GM19193 (cell line): ENCODE results near the gene GDPD5.

Experiments
- POLR2A ChIP-seq: IDR thresholded peaks from 4 replicates; pipeline ENCODE4 v1.6.1; 2011; ENCODE audit not compliant: insufficient read depth, insufficient read length; ENCODE audit errors: extremely low read depth

The GDPD5 gene

DNA sequence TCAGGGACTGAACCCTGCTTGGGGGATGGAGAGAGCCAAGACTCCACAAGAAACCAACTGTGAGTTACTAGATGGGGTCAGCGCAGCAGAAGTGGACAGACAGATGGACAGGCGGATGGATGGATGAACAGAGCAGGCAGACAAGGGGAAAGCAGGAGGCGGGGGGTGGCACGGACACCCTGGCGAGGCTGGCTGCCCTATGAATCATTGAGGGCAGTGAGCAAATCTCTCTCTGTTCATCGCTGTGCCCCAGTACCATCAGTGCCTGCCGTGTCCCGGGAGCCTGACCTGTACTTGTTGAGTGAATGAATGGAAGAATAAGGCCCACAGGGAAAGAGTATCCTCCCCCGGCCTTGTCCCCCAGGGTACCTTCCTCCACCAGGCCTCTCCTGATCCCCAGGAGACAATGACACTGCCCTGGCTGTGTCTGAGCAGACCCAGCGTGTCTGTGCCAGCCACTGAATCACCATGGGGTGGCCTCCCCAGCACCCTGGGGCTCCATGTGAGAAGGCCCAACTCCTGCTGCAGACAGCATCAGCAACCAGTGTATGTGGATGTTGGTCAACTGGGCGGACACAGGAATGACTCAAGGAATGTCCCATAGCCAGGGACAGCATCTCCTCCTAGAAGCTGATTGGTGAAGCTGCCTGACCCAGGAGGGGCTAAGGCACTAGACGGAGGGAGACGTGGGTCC, 87.6 kb downstream of the GDPD5 start:
- no peak for TF ChIP-seq POLR2A

DNA sequence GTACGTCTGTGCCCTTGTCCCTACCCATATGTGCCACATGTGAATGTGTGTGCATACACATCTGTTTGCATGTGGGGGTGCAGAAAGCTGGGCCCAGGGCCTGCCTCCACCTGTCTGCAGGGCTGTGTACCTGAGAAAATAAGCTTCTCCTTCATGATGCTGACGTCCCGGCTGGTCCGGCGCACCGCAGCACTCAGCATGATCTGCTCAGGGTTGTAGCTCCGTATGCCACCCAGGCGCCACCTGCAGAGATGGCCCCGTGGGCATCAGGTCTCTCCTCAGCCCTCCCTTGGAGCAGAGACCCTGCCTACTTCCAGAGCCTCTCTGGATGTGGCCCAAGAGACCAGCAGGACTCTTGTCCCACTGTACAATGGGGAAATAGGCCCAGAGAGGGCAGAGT, 88.9 kb downstream of the GDPD5 start:
- TF ChIP-seq POLR2A: no peak

DNA sequence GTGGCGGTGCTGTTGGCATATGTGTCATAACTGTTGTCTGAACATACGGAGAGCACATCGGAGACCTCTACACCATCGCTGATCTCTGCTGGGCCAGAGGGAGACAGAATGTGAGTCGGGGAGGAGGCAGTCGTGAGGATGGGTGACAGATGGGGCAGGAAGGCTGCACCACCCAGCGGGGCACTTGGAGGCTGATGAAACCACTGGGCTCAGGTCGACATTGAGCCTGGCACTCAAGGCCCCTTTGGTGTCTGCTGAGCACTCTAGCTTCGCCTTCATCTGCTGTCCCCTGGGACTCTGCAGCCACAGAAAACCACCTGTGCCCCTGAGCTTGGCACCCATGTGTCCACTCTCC, 90.2 kb downstream of the GDPD5 start:
- no peak for TF ChIP-seq POLR2A

DNA sequence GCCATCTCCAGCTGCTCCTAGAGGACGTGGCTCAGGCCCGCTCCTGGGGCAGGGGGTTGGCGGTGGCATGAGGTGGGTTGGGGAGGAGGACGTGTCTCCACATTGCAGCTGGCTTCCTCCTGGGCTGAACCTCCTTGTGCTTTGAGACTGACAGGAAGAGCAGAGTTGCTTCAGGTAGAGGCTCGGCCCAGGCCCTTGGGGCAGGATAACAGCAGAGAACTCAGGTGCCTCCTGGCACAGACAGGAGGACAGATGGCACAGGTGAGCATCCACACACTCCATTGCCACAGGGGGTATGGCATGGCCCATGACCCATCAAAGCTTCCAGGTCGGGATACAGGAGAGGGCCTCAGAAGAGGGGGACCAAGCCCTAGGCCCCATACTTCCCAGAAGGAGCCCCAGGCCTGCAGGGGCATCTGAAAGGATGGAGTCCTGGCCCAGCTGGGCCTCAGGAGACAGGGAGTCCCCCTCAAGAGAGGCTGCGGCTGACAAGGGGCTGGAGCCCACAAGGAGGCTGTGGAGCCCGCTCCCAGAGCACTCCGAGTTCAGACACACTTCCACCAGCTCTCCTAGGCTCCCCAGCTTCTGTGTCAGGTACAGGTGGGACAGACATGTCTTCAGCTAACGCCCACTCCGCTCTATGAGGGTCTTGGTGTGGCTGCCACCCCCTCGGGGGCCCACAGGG, 90.7 kb downstream of the GDPD5 start:
- no peak for TF ChIP-seq POLR2A

DNA sequence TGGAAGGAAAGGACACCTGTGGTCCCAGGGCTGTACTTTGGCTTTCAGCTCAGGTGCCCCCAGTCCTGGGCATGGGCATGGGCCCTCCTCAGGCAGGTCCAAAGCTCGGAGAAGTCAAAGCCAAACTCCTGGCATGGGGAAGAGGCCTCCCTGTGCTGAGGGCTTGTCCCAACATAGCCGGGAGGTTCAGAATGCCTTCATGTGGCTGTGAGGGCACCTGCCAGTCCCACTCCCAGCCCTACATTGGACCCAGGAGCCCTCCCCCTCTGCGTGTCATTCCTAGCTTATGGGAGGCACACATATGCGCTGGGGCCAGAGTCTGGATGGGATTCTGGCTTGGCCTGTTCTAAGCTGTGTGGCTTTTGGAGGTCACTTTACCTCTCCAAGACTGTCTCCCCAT, 91.7 kb downstream of the GDPD5 start:
- TF ChIP-seq POLR2A: no peak

DNA sequence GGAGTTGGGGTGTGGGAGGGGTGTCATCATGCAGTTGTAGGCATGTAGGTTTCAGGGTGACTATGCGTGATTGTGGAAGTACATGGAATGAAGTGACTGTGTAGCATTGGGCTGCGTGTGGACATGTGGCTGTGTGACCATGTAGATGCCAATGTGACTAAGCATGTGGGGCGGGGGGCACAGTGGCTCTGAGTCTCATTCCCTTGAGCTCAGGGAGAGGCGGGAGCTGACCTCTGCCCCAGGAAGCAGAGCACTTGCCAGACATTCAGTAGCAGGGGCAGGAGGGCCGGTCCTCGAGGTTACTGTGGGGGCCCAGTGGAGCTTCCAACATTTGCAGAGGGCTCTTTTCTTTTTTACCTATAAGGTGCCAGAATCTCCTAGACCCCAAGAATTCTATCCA, 92.3 kb downstream of the GDPD5 start:
- no peak for TF ChIP-seq POLR2A

DNA sequence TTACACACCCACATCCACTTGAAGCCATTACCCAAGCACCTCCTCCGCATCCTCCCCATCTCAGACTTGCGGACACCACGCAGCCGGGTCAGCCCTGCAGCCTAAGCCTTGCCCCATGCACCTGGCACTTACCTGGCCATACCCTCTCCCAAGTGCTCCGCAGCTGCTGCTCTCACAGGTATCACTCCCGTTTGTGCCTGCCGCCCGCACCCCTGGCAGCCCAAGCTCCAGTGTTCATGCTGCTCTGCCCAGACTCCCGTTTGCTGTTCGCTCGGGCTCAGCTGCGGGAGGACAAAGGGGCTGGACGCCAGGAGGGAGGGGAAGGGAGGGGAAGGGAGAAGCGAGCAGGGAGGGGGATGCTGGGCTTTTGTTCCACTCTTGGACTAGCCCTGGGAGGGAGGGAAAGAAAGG, 92.8 kb downstream of the GDPD5 start, which contains the start of gene KLHL35:
Gene KLHL35, minus strand, starts transcription at position 293 of the 411 bp plus-strand sequence. CDS start 2,574 bp downstream, outside the sequence.
- TF ChIP-seq POLR2A: no peak

DNA sequence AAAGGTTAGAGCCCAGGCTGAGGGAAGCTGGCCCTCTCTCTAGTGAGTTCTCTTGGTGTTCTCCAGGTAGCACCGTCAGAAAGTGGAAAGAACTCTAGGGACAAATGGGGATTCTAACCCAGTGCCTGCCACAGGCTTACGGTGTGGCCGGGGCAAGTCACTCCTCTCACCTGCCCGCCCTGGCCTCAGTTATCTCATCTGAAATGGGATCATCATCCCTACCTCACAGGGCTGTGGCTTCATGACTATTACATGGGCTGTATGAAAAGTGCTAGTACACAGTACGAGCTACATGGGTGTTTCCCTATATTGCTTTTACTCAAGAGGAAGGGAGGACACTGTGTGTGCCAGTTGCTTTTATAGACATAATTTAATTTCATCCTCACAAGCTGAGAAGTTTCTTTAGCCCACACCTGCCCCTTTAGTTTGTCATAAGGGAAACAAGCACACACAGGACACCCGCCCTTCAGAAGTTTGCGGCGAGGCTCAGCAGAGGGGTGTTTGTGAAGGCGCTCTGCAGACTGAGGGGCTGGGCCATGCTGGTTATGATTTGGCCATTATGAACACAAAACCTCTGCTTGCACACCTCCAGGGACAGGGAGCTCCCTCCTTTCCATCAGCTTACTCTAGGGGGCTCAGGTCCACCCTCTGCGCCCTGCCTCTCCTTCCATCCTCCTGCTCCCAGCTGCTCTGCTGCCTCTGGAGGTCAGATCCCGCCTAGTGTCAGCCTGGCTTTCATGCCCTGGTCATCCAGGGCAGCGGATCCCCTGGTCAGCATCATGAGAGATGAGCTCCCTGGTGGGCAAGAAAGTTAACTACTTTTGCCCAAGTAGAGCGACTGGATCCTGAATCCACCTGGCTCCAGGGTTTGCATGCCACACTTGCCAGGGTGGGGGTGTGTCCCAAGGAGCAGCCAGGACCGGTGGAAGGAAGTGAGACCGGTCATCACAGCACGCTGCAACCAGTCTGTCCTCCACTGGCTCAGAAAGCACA, 93.9 kb downstream of the GDPD5 start:
- no peak for TF ChIP-seq POLR2A

DNA sequence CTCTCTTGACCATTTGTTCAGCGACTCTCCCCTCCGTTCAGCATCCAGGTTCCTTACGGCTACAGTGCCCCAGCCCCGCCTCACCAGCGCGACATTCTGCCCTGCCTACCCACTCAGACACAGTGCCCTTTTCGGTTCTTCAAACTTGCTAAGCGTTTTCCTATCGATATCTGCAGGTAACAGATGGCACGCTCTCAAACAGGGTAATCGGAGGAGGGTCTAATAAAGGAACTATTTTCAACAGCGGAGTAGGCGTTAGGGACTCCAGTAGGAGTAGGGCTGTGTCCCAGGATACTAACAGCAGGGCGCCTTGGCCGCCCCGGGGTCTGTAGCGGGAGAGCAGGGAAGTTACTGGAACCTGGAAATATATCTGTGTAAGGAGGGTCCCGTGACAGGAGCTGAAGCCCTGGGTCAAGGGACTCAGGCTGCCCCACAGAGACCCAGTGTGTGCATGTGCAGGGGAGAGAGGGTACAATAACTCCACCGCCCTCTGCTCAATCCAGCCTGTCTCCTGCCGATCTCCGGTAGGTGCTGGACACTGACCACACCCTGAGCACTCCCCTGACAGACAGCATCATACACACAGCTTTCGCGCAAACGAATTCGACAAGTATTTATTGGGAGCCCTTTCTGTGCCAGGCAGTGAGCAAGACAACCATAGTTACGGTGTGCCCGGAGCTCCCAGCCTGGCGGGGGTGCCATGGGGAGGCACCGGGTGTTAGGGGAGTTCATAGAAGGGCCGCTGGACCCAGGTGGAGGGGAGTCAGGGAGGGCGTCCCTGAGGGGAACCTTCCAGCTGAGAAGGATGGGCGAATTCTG, 94.8 kb downstream of the GDPD5 start:
- no peak for TF ChIP-seq POLR2A

DNA sequence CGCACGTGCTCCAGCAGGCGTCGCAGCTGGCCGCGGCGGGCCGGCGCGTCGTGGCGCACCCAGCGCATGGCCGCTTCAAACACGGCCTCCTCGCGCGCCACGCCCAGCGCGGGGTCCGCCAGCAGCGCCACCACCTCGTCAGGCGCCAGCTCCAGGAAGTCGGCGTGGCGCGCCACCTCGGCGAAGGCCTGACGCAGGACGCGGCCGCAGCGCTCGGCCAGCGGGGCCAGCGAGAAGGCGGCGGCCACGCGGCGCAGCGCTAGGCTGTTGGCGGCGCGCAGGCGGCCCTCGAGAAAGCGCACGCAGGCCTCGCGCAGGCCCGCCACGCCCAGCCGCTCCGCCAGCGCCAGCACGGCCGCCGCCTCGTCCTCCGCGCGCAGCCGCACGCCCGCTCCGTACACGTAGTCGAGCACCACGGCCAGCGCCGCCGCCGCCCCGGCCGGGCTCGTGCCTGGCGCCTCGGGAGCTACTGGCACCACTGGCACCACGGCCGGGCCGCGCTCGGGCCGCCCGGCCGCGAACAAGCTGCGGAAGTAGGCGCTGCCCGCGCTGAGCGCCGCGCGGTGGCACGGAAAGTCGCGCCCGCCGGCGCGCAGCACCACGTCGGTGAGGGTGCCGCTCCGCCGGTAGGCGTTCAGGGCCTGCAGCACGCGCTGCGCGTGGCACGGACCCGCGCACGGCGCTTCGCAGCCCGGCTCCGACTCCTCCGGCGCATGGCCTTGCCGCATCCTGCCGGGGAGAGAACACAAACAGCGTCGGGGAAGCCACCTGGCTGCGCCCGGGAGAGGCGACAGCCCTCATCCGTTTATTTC, 95.6 kb downstream of the GDPD5 start:
- no peak for TF ChIP-seq POLR2A

DNA sequence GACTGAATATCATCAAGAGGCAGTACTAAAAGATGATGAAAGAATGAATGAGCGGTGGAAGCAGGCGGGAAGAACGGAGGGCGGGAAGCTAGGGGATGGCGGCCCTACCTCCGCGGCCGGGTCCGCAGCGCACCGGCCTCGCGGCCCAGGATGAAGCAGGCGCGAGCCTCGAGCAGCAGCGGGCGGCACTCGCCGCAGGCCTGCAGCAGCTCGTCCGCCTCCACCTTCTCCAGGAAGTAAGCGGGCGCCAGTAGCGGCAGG, 96.2 kb downstream of the GDPD5 start:
- no peak for TF ChIP-seq POLR2A

DNA sequence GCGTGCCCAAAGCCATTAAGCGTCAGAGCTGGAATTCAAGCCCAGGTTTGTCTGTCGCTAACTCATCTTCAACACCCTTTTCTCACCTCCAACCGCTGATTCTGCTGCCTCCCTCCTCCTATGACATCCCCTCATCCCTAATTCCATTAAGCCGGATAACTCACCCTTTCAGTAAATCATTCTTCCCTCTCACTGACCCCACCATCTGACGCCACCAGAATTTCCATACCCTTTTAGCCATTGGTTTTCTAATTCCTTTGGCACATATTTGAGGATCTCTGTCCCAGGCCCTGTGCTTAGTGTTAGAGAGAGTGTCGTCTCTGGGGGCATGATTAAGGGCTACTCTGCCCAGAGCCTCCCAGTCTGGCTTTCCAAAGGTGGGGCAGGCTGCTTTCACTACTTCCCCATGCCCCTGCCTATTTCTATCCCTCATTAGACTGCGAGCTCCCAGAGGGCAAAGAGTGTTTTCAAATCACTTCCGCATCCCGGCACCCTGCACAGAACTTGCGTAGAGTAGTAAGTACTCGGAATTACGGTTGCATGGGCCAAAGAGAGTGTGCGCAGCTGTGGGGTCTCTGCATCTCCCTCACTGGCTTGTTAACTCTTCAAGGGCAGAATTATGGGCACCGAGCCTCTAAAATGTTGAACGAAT, 96.6 kb downstream of the GDPD5 start:
- no peak for TF ChIP-seq POLR2A

DNA sequence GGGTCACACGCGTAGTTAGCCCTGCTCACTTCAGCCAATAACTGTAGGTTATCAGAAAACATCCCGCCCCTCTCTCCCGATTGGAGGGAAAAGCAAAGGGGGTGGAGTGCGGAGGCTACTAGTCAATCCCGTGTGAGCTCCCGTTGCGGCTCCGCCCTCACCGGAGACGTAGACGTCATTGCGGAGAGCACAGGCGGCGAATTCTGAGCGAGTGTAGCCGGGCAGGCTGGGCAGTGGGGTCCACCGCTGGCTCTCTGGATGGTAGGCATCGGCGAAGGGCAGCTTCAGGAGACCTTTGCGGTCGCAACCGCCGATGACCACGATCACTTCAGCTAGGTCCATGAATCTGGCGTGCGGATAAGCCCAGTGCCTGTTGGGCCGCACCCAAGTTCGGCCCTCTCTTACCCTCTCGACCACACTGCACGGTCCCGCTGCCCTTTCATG, 97.4 kb downstream of the GDPD5 start:
- no peak for TF ChIP-seq POLR2A
